Body of pancreas (tissue), 4 donors: ENCODE measurements around the gene EYS. TPM values are rescaled to one million over a fixed set of nuclear protein-coding genes. Genes with fewer than 3 reads are reported as not detected.

Experiments
- ATAC-seq: fragments of 150-250 bp; one replicate; pipeline ENCODE4 v1.9.1; 2016
- DNase-seq, 4 donors: peaks; one replicate each; pipeline ENCODE4 v3.0.0-alpha.2; 2019
- H3K27ac ChIP-seq, 4 donors: fragments of 200-600 bp; sonication (generic); 1 replicate in 3 of 4; 2 replicates in 1 of 4; pipeline versions ENCODE4 v1.5.1 to v1.6.1; 2016 to 2019; ENCODE audit warnings: mild to moderate bottlenecking in 1 of 4, mixed read lengths in 1 of 4, moderate library complexity in 1 of 4
- H3K27me3 ChIP-seq, 2 donors: fragments of 200-600 bp; sonication (generic); one replicate each; pipeline ENCODE4 v1.6.0; 2016; ENCODE audit warnings: mild to moderate bottlenecking in 1 of 2
- H3K36me3 ChIP-seq, 2 donors: fragments of 200-600 bp; sonication (generic); replicated peaks in 1 of 2; 2 replicates each; pipeline ENCODE4 v1.5.1; 2016; ENCODE audit warnings: low read depth in 2 of 2; ENCODE audit not compliant: insufficient read depth in 1 of 2
- H3K4me1 ChIP-seq: fragments of 200-600 bp; sonication (generic); one replicate; pipeline ENCODE4 v1.6.0; 2016
- H3K4me3 ChIP-seq, 2 donors: fragments of 200-600 bp; sonication (generic); 1 replicate in 1 of 2; 2 replicates in 1 of 2; pipeline ENCODE4 v1.5.1; 2016 to 2019
- H3K9me3 ChIP-seq, 3 donors: fragments of 200-600 bp; sonication (generic); 1 replicate in 2 of 3; 2 replicates in 1 of 3; pipeline ENCODE4 v1.5.1; 2016
- CTCF ChIP-seq, 7 experiments: fragments of 450-650 bp in 4 of 7; fragments of 200-600 bp in 3 of 7; sonication (generic) in 3 of 7; IDR thresholded peaks; one replicate each; pipeline ENCODE4 v1.5.1; 2016 to 2019; ENCODE audit warnings: antibody characterized with exemption in 7 of 7
- POLR2A ChIP-seq, 3 donors: fragments of 450-650 bp; IDR thresholded peaks; one replicate each; pipeline ENCODE4 v1.6.1; 2016; ENCODE audit warnings: antibody characterized with exemption in 3 of 3, mild to moderate bottlenecking in 2 of 3
- WGBS, 2 donors: methylation state at CpG; one replicate each; pipeline ENCODE4 v1.1.5; 2017; 5-methylcytosine and 5-hydroxymethylcytosine counted together
- intact Hi-C: fragments of 100-400 bp; cut with DNase I; formaldehyde crosslinking; loops from one replicate; pipeline ENCODE4 v1.15.1; 2023
- total RNA-seq, 2 donors: library from RNA; depleted of rRNA; stranded (reverse); fragments of >200 nt; gene quantifications; one replicate each; pipeline ENCODE4 v1.1.0, GENCODE V29; 2016

Gene EYS
- total RNA-seq, 2 donors from 2014 or later = 0.26 TPM; not detected in 1

- H3K27ac ChIP-seq = peak overlapping the region; percentile 70 to 83 (median 78)
- no peaks in the 10 kb centered on the region for H3K27me3 ChIP-seq
- TF ChIP-seq CTCF (IDR thresholded peaks at IDR 0.05) (no peak), POLR2A (IDR thresholded peaks at IDR 0.05) (no peak)
- WGBS, 2 donors = 7 to 14% methylated on average over 2 of the region's 2 CpGs
- ATAC-seq (peak; percentile 33), DNase-seq (peak in 1 of 4 donors; percentile 6)
- H3K9me3 ChIP-seq = no peaks in the 10 kb centered on the region
- intact Hi-C loops = no loop called here
- H3K36me3 ChIP-seq = no peaks in the 10 kb centered on the region
- H3K4me3 ChIP-seq = no peak overlapping the region
- peaks cover 29% of the 10 kb centered on the region for H3K4me1 ChIP-seq
Measured at GRCh38 chr6:63806573-63806913, 1900.5 kb downstream of the EYS start.

GRCh38 chr6:63805808-63806572 lies 1901.0 kb downstream of the EYS start:
- TF ChIP-seq POLR2A (IDR thresholded peaks at IDR 0.05) (no peak), CTCF (IDR thresholded peaks at IDR 0.05) (no peak)
- H3K4me1 ChIP-seq = peaks cover 29% of the 10 kb centered on the region
- no peaks in the 10 kb centered on the region for H3K27me3 ChIP-seq
- DNase-seq (peak in 3 of 4 donors; percentile 18 to 51 (median 30)), ATAC-seq (peak; percentile 91)
- WGBS, 2 donors = 33 to 37% methylated on average over 5 of the region's 5 CpGs
- no peak overlapping the region for H3K4me3 ChIP-seq
- no peaks in the 10 kb centered on the region for H3K36me3 ChIP-seq
- peak overlapping the region; percentile 70 to 83 (median 78) for H3K27ac ChIP-seq
- intact Hi-C loops = no loop called here
- no peaks in the 10 kb centered on the region for H3K9me3 ChIP-seq

GRCh38 chr6:63805345-63805744 lies 1901.7 kb downstream of the EYS start:
- TF ChIP-seq CTCF (IDR thresholded peaks at IDR 0.05) (no peak), POLR2A (IDR thresholded peaks at IDR 0.05) (no peak)
- Histone ChIP-seq H3K27me3 (no peaks in the 10 kb centered on the region), H3K4me1 (peaks cover 29% of the 10 kb centered on the region), H3K36me3 (no peaks in the 10 kb centered on the region), H3K27ac (peak overlapping the region; percentile 70 to 83 (median 78)), H3K4me3 (no peak overlapping the region), H3K9me3 (no peaks in the 10 kb centered on the region)
- DNase-seq = no peak
- intact Hi-C loops = no loop called here
- peak; percentile 43 for ATAC-seq
- WGBS, 2 donors = 29 to 38% methylated on average over 3 of the region's 3 CpGs

GRCh38 chr6:63804381-63804956 lies 1902.6 kb downstream of the EYS start:
- no peak for ATAC-seq
- H3K27ac ChIP-seq = peak overlapping the region in 2 of 4 donors; percentile 82 to 83
- H3K36me3 ChIP-seq = no peaks in the 10 kb centered on the region
- H3K27me3 ChIP-seq = no peaks in the 10 kb centered on the region
- intact Hi-C loops = no loop called here
- H3K4me3 ChIP-seq = no peak overlapping the region
- H3K4me1 ChIP-seq = peaks cover 29% of the 10 kb centered on the region
- no peak for DNase-seq
- TF ChIP-seq POLR2A (IDR thresholded peaks at IDR 0.05) (no peak), CTCF (IDR thresholded peaks at IDR 0.05) (no peak)
- H3K9me3 ChIP-seq = no peaks in the 10 kb centered on the region
